Endothelial cell of umbilical vein (primary cell): ENCODE measurements around the gene RPGRIP1. TPM values are rescaled to one million over a fixed set of nuclear protein-coding genes. Genes with fewer than 3 reads are reported as not detected.

Source experiments
- BruUV-seq: library from RNA; stranded (reverse); fragments of 400-500 nt; replicated peaks from 2 replicates; lab custom pipeline; 2021; lab: Mats Ljungman, UMichigan
- CTCF ChIA-PET: fragments of 300-600, 350-600 bp; sonication (Branson Sonifier 250); formaldehyde crosslinking; loops from one replicate; lab custom pipeline; 2021; ENCODE audit warnings: antibody characterized with exemption, inconsistent platforms; lab: Charles Lee
- POLR2A ChIA-PET: fragments of 300-600, 350-600 bp; sonication (Branson Sonifier 250); formaldehyde crosslinking; loops from one replicate; lab custom pipeline; 2021; ENCODE audit warnings: antibody characterized with exemption, inconsistent platforms; lab: Charles Lee
- DNase-seq: peaks from one replicate; pipeline ENCODE4 v3.0.0-alpha.2; 2011; ENCODE audit warnings: low read depth, low spot score
- FAIRE-seq: peaks from 2 replicates; lab custom pipeline; 2011; peaks lifted over from hg19 to GRCh38; lab: Jason Lieb, UNC
- H2AFZ ChIP-seq: 2 replicates; pipeline ENCODE4 v1.6.0; 2012; ENCODE audit warnings: low read depth, low read length, control low read depth, inconsistent platforms
- H3K27ac ChIP-seq: 2 replicates; pipeline ENCODE4 v1.5.1; 2011; ENCODE audit warnings: low read depth, mild to moderate bottlenecking, control low read depth, low read length, moderate library complexity; ENCODE audit not compliant: insufficient read depth
- H3K27me3 ChIP-seq, 2 experiments: 2 replicates each; pipeline versions ENCODE4 v1.6.0 to v1.6.1; 2011; ENCODE audit warnings: low read length in 2 of 2, mixed read lengths in 1 of 2; ENCODE audit not compliant: control insufficient read depth in 2 of 2, insufficient read depth in 2 of 2
- H3K36me3 ChIP-seq, 2 experiments: 2 replicates in 1 of 2; 3 replicates in 1 of 2; pipeline ENCODE4 v1.5.1; 2011; ENCODE audit warnings: low read length in 2 of 2, mild to moderate bottlenecking in 1 of 2, moderate library complexity in 1 of 2; ENCODE audit not compliant: control insufficient read depth in 2 of 2, insufficient read depth in 2 of 2; ENCODE audit errors: extremely low read depth in 1 of 2
- H3K4me1 ChIP-seq: 3 replicates; pipeline ENCODE4 v1.5.1; 2011; ENCODE audit warnings: mild to moderate bottlenecking, low read length; ENCODE audit not compliant: control insufficient read depth, insufficient read depth; ENCODE audit errors: extremely low read depth
- H3K4me2 ChIP-seq: 2 replicates; pipeline ENCODE4 v1.6.1; 2011; ENCODE audit warnings: low read length, control low read depth, mixed read lengths; ENCODE audit not compliant: insufficient read depth
- H3K4me3 ChIP-seq, 3 experiments: fragments of 200-600 bp in 1 of 3; sonication (generic), shearing (Covaris generic) in 1 of 3; replicated peaks in 1 of 3; 2 replicates each; pipeline ENCODE4 v1.5.1; 2011 to 2016; ENCODE audit warnings: control low read depth in 3 of 3, low read length in 3 of 3, mild to moderate bottlenecking in 2 of 3, inconsistent platforms in 1 of 3, low read depth in 1 of 3, moderate library complexity in 1 of 3; ENCODE audit not compliant: insufficient read depth in 1 of 3
- H3K79me2 ChIP-seq: 2 replicates; pipeline ENCODE4 v1.6.0; 2012; ENCODE audit warnings: low read length, inconsistent platforms; ENCODE audit not compliant: control insufficient read depth, insufficient read depth
- H3K9ac ChIP-seq: replicated peaks from 2 replicates; pipeline ENCODE3; 2011; ENCODE audit warnings: low read length, control low read depth; ENCODE audit not compliant: insufficient read depth; ENCODE audit errors: extremely low read depth
- H3K9me1 ChIP-seq: replicated peaks from 3 replicates; pipeline ENCODE4 v1.6.0; 2011; ENCODE audit warnings: mild to moderate bottlenecking, low read length; ENCODE audit not compliant: control insufficient read depth, insufficient read depth; ENCODE audit errors: extremely low read depth
- H3K9me3 ChIP-seq: replicated peaks from 2 replicates; pipeline ENCODE4 v1.5.1; 2012; ENCODE audit warnings: low read length, inconsistent platforms; ENCODE audit not compliant: control insufficient read depth, insufficient read depth
- H4K20me1 ChIP-seq: replicated peaks from 2 replicates; pipeline ENCODE3; 2011; ENCODE audit warnings: mild to moderate bottlenecking, low read length; ENCODE audit not compliant: control insufficient read depth, insufficient read depth; ENCODE audit errors: extremely low read depth
- CTCF ChIP-seq, 2 donors: IDR thresholded peaks; 1 replicate in 1 of 2; 2 replicates in 1 of 2; pipeline ENCODE4 v1.5.1; 2011; ENCODE audit warnings: low read length in 2 of 2, mild to moderate bottlenecking in 2 of 2, moderate library complexity in 2 of 2, control low read depth in 1 of 2, inconsistent platforms in 1 of 2, low read depth in 1 of 2; ENCODE audit not compliant: insufficient read depth in 1 of 2; ENCODE audit errors: extremely low read depth in 1 of 2
- EZH2 ChIP-seq: IDR thresholded peaks from 2 replicates; pipeline ENCODE4 v1.6.1; 2012; ENCODE audit warnings: borderline replicate concordance, low read depth, mild to moderate bottlenecking, moderate library complexity, low read length, inconsistent platforms; ENCODE audit not compliant: severe bottlenecking
- FOS ChIP-seq: IDR thresholded peaks from 2 replicates; pipeline ENCODE4 v1.6.1; 2011; ENCODE audit warnings: mild to moderate bottlenecking, low read length, moderate library complexity, borderline replicate concordance; ENCODE audit not compliant: insufficient read depth
- GATA2 ChIP-seq: IDR thresholded peaks from 2 replicates; pipeline ENCODE4 v1.7.0; 2011; ENCODE audit warnings: low read depth, mild to moderate bottlenecking, moderate library complexity, mixed read lengths, low read length; ENCODE audit not compliant: insufficient read length, insufficient read depth
- JUN ChIP-seq: IDR thresholded peaks from 2 replicates; pipeline ENCODE4 v1.6.1; 2011; ENCODE audit warnings: borderline replicate concordance, low read depth; ENCODE audit not compliant: insufficient read length, insufficient read depth
- MAX ChIP-seq: IDR thresholded peaks from 2 replicates; pipeline ENCODE4 v1.6.1; 2011; ENCODE audit not compliant: insufficient read depth, insufficient read length
- MYC ChIP-seq: IDR thresholded peaks from one replicate; pipeline ENCODE4 v1.6.1; 2011; ENCODE audit warnings: mild to moderate bottlenecking, low read depth, low read length
- POLR2A ChIP-seq: IDR thresholded peaks from 2 replicates; pipeline ENCODE4 v1.6.1; 2012; ENCODE audit warnings: low read depth, mild to moderate bottlenecking, control low read depth, low read length
- POLR2AphosphoS5 ChIP-seq: IDR thresholded peaks from 2 replicates; pipeline ENCODE4 v1.6.1; 2012; ENCODE audit warnings: low read depth, mild to moderate bottlenecking, control low read depth, low read length, moderate library complexity; ENCODE audit not compliant: insufficient read depth
- dilution Hi-C: fragments of 300-500 bp; cut with MboI; formaldehyde crosslinking; loops from one replicate; pipeline ENCODE4 v1.15.0; 2019; ENCODE audit warnings: low sequenced_read_pairs; ENCODE audit not compliant: extremely low pct_ligation_motif_present
- intact Hi-C: fragments of 100-400 bp; cut with micrococcal nuclease; formaldehyde crosslinking; loops from one replicate; pipeline ENCODE4 v1.10.0; 2022
- polyA plus RNA-seq, 4 experiments: library from polyadenylated mRNA; depleted of rRNA in 3 of 4; stranded (reverse) in 3 of 4; unstranded in 1 of 4; fragments of >200 nt; gene quantifications; 2 replicates each; pipeline versions ENCODE4 v1.2.1 to v1.2.3, GENCODE V29; 2011 to 2012; ENCODE audit warnings: missing spikeins in 1 of 4
- total RNA-seq: library from RNA; stranded (reverse); gene quantifications from 2 replicates; pipeline ENCODE4 v1.2.3, GENCODE V29; 2021

The RPGRIP1 gene
- total and polyA plus RNA-seq, 2 donors (not counting 3 experiments of a cell fraction or from before 2014, with no cell fraction given): not detected

- peaks cover 6 to 8% of the 10 kb centered on the region in 2 experiments for H3K27me3 ChIP-seq
- ChIA-PET CTCF (no interaction called here), POLR2A (no interaction called here)
- H3K9ac ChIP-seq: no peak overlapping the region
- H3K9me1 ChIP-seq: no peaks in the 10 kb centered on the region
- BruUV-seq: no TSS peak
- FAIRE-seq (no peak), DNase-seq (no peak)
- TF ChIP-seq MYC (no peak), POLR2AphosphoS5 (no peak), FOS (no peak), EZH2 (no peak), CTCF (IDR thresholded peaks at IDR 0.05; ENCODE audit: extremely low read depth in 1 of 2, insufficient read depth in 1 of 2, low read depth in 1 of 2, low read length in 2 of 2) (no peak), JUN (no peak), GATA2 (no peak), POLR2A (no peak), MAX (no peak)
- dilution Hi-C loops: no loop called here
- H3K36me3 ChIP-seq: no peaks in the 10 kb centered on the region
- no peaks in the 10 kb centered on the region for H3K4me1 ChIP-seq
- no peak overlapping the region for H3K4me2 ChIP-seq
- no peak overlapping the region for H3K27ac ChIP-seq
- intact Hi-C loops: no loop called here
- no peaks in the 10 kb centered on the region for H4K20me1 ChIP-seq
- no peak overlapping the region for H2AFZ ChIP-seq
- H3K4me3 ChIP-seq: no peak overlapping the region
- no peaks in the 10 kb centered on the region for H3K9me3 ChIP-seq
- no peaks in the 10 kb centered on the region for H3K79me2 ChIP-seq
These were observed 33.6 kb downstream of the RPGRIP1 start for GRCh38 chr14:21313512-21313911.
